ENCODE measurements around the gene ZNF547.

- TF ChIP-seq CTCF (IDR thresholded peaks at IDR 0.05; ENCODE audit: low read depth, low read length) (no peak), POLR2A (IDR thresholded peaks at IDR 0.05; ENCODE audit: extremely low read depth, insufficient read length) (no peak)
These were observed 42.2 kb upstream of the ZNF547 start for GRCh38 chr19:57321116-57321515.
